Lower lobe of right lung (tissue), 2 donors: Measurements from ENCODE around the gene UPF3B. TPM values are rescaled to one million over a fixed set of nuclear protein-coding genes. Genes with fewer than 3 reads are reported as not detected.
"Not testable (repeated sequence)": the region's sequence is repeated elsewhere in the genome, so short reads cannot be mapped to it uniquely, and the experiment has no call there.

Experiments
- ATAC-seq, 2 donors: fragments of 200-7000 bp; cut with Tn5 transposase; one replicate each; pipeline ENCODE4 v1.9.1; 2020 to 2022; ENCODE audit warnings: mild to moderate bottlenecking in 2 of 2, moderate library complexity in 2 of 2
- DNase-seq: peaks from one replicate; pipeline ENCODE4 v3.0.0-alpha.2; 2020
- H3K27ac ChIP-seq: fragments of 200-600 bp; one replicate; pipeline ENCODE4 v1.8.0; 2022
- H3K27me3 ChIP-seq: fragments of 200-600 bp; one replicate; pipeline ENCODE4 v1.8.0; 2022; ENCODE audit warnings: low read depth
- H3K36me3 ChIP-seq: fragments of 200-600 bp; one replicate; pipeline ENCODE4 v1.8.0; 2022; ENCODE audit warnings: mild to moderate bottlenecking
- H3K4me1 ChIP-seq: fragments of 200-600 bp; one replicate; pipeline ENCODE4 v1.8.0; 2022
- H3K4me3 ChIP-seq: fragments of 200-600 bp; one replicate; pipeline ENCODE4 v1.8.0; 2022; ENCODE audit warnings: mild to moderate bottlenecking
- H3K9me3 ChIP-seq: fragments of 200-600 bp; one replicate; pipeline ENCODE4 v1.8.0; 2022
- CTCF ChIP-seq: fragments of 200-600 bp; IDR thresholded peaks from one replicate; pipeline ENCODE4 v1.8.0; 2022; ENCODE audit warnings: antibody characterized with exemption, mild to moderate bottlenecking
- intact Hi-C: fragments of 100-400 bp; cut with DNase I; formaldehyde crosslinking; loops from one replicate; pipeline ENCODE4 v1.11.0; 2022
- total RNA-seq: library from RNA; stranded (reverse); fragmentation: NEBNext Ultra II Directional; extraction: Animal tissue kit (Norgen Biotek cat#: 25700); gene quantifications from one replicate; pipeline ENCODE4 v1.2.1, GENCODE V29; 2021
- donor health status: DM: no; HTN: yes; CAD: no; lungs with severe emphysema.

Gene UPF3B
- total RNA-seq, 1 donor from 2014 or later, result 6.6 TPM

DNA sequence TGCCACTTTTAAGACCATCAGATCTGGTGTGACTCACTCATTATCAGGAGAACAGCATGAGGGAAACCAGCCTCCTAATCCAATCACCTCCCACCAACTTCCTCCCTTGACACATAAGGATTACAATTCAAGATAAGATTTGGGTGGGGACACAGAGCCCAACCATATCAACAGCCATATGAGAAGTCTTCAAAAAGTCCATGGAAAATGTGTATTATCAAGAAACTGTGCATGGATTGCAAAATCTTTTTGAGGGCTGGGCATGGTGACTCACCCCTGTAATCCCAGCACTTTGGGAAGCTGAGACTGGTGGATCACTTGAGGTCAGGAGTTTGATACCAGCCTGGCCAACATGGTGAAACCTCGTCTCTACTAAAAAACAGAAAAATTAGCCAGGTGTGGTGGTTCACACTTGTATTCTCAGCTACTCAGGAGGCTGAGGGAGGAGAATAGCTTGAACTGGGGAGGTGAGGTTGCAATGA is 43.5 kb downstream of the UPF3B start:
- Histone ChIP-seq H3K4me1 (no peaks in the 10 kb centered on the region), H3K9me3 (no peaks in the 10 kb centered on the region), H3K36me3 (no peaks in the 10 kb centered on the region), H3K27me3 (no peaks in the 10 kb centered on the region), H3K4me3 (no peak overlapping the region), H3K27ac (no peak overlapping the region)
- DNase-seq (no peak), ATAC-seq (no peak)
- TF ChIP-seq CTCF, result no peak
- intact Hi-C loops, result no loop called here

DNA sequence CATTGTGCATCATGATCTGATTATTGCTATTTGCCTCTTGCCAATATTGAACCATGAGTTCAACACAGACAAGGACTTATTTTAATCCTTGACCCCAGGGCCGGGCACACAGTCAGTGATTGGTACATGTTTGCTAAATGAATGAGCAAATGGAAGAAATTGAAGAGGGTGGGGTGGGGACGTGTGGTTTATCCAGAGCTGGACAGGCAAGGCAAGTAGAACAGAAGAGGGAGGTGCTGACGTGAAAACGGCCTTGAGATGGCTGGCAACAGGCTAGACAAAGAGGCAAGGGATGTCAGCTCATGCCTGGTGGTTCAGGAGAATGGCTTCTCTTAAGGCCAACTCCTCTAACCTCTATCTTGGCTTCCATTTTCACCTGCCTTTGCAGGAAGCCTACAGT is 44.3 kb downstream of the UPF3B start:
- DNase-seq, H3K27ac ChIP-seq, ATAC-seq, H3K36me3 ChIP-seq, H3K4me3 ChIP-seq, H3K27me3 ChIP-seq, H3K4me1 ChIP-seq, intact Hi-C loops, H3K9me3 ChIP-seq: not testable (repeated sequence)

GRCh38 chrX:119802546-119802945 is 50.2 kb downstream of the UPF3B start:
- intact Hi-C loops, result no loop called here

GRCh38 chrX:119801253-119802221 is 51.2 kb downstream of the UPF3B start:
- intact Hi-C loops, result no loop called here
- Histone ChIP-seq H3K4me1 (no peaks in the 10 kb centered on the region), H3K9me3 (no peaks in the 10 kb centered on the region), H3K4me3 (no peak overlapping the region), H3K36me3 (no peaks in the 10 kb centered on the region), H3K27me3 (no peaks in the 10 kb centered on the region), H3K27ac (no peak overlapping the region)
- DNase-seq, result no peak
- no peak for ATAC-seq
- no peak for TF ChIP-seq CTCF

More at GRCh38 chrX:119802546-119802945, 50.2 kb downstream of the UPF3B start:
- Histone ChIP-seq H3K4me1 (no peaks in the 10 kb centered on the region), H3K4me3 (no peak overlapping the region), H3K27me3 (no peaks in the 10 kb centered on the region), H3K27ac (no peak overlapping the region), H3K36me3 (no peaks in the 10 kb centered on the region), H3K9me3 (no peaks in the 10 kb centered on the region)
- no peak for ATAC-seq
- no peak for DNase-seq
- TF ChIP-seq CTCF, result no peak

DNA sequence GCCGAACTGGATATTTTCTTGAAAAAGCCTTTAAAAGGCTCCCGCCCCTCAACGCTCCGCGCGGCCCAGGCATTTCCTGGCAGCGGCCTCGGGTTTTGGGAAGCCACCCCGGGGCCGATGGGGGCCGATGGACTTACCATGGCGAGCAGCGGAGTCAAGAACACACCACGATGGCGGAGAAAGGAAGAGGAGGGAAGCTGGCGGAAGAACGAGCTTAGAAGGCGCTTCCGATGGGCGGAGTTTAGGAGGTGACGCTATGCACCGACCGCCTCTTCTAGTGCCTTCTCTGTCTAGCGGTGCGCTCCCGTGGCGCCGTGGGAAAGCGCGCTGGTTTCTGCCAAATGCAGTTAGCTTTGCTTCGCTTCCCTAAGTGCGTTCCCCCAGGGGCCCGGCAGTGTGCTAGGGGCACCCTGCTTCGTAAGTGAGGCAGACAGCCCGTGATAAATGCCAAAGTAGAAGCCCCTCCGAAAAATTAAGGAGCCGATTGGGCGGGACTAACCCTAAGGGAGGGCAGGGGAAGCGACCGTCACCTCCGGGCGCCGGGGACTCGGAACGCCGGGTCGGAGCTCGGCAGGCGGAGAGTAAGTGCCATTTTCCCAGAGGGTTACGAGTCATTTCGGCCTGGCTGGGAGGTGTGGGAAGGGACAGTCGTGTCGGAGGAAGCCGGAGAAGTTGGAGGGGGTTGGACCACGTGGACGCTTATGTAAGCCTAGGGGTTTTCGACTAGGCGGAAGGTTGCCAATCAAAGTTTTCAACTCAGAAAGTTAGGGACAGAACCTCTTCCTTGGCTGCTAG is 61.1 kb downstream of the UPF3B start, which contains the start of gene RPL39:
TSS of gene RPL39 (minus strand) at position 194 of the 795 bp plus-strand sequence. CDS start at position 140, 54 bp downstream.
- Histone ChIP-seq H3K27ac (peak within 1 kb of the TSS; percentile 91), H3K4me3 (peak within 1 kb of the TSS; percentile 71)
- intact Hi-C loops, result no loop called here

More for the DNA sequence above, 61.1 kb downstream of the UPF3B start, which contains the start of gene RPL39:
- peak; percentile 97 for ATAC-seq
- peak; percentile 87 for DNase-seq
- Histone ChIP-seq H3K27me3 (no peaks in the 10 kb centered on the region), H3K36me3 (peaks cover 22% of the 10 kb centered on the region), H3K9me3 (no peaks in the 10 kb centered on the region), H3K4me1 (peaks cover 24% of the 10 kb centered on the region)
- no peak for TF ChIP-seq CTCF
